CD4-positive, alpha-beta T cell treated with Interleukin-12 subunit alpha and Interleukin-12 subunit beta, for 1 hour (primary cell): ENCODE results near the gene GPR31.
"Not testable (repeated sequence)": the region's sequence is repeated elsewhere in the genome, so short reads cannot be mapped to it uniquely, and the experiment has no call there.

Experiments
- DNase-seq: peaks from one replicate; pipeline ENCODE4 v3.0.0-alpha.2; 2020

Gene GPR31, protein sequence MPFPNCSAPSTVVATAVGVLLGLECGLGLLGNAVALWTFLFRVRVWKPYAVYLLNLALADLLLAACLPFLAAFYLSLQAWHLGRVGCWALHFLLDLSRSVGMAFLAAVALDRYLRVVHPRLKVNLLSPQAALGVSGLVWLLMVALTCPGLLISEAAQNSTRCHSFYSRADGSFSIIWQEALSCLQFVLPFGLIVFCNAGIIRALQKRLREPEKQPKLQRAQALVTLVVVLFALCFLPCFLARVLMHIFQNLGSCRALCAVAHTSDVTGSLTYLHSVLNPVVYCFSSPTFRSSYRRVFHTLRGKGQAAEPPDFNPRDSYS

DNA sequence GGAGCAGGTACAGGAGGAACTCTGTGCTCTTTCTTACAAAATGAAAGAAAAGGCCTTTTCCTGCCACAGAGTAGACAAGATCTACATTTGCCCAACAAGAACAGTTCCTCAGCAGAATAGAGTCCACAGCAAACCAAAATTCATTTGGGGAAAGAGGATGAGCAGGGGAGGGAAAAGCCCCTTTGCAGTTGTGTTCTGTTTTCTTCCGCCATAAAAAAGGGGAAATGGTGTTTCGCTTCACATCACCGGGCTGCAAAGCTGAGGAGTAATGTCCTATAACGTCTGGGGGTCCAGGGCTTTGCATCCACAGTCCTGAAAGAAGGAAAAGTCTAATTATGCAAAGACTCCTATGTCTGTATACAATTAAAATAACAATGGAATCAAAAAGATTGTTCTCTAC is at the start of gene GPR31:
Gene GPR31, minus strand, starts transcription at position 118 of the 400 bp plus-strand sequence. CDS start 149 bp downstream, outside the sequence.
- no peak for DNase-seq

DNA sequence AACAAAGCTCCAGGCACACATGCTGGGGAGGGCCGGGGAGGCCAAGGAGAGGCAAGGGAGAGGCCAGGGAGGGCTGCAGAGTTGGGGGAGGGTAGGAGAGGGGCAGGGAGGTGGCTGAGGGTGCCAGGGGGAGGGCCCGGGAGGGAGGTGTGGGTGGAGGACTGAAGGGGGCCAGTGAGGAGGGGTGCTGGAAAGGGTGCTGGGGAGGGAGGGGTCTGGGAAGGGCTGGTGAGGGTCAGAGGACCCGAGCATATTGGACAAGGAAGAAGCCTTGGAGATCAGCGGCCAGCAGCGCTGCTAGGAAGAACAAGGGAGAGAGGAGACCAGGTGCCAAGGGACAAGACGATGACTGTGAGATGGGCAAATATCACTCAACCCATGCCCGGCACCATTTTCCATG is 49.7 kb upstream of the GPR31 start:
- no peak for DNase-seq

DNA sequence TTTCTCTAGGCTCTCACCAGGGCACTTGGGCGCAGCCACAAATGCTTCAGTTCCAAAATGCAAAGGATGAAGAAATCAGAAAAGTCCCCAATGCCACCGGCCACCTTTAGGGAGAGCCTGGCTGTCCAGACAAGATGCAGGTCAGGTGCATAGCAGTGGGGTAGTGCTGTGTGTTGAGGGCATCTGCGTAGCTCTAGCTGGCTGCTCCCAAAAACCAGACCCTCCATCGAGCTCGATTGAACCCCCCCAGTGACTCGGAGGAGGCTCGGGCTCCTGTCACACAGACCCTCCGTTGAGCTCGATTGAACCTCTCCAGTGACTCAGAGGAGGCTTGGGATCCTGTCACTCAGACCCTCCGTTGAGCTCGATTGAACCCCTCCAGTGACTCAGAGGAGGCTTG is 47.5 kb upstream of the GPR31 start:
- DNase-seq, result not testable (repeated sequence)

DNA sequence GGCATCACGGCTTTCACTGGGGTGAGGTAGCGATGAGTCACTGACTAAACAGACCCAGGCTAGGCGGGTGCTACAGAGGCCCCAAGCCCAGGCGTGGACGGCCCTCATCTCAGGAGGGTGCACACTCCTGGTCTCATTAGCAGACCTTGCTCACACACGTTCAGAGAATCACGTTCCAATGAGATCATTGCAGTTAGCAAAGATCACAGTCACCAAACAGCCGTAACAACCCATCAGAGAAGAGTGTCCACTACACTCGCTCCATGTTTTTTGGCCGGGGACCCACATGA is 46.2 kb upstream of the GPR31 start:
- not testable (repeated sequence) for DNase-seq

DNA sequence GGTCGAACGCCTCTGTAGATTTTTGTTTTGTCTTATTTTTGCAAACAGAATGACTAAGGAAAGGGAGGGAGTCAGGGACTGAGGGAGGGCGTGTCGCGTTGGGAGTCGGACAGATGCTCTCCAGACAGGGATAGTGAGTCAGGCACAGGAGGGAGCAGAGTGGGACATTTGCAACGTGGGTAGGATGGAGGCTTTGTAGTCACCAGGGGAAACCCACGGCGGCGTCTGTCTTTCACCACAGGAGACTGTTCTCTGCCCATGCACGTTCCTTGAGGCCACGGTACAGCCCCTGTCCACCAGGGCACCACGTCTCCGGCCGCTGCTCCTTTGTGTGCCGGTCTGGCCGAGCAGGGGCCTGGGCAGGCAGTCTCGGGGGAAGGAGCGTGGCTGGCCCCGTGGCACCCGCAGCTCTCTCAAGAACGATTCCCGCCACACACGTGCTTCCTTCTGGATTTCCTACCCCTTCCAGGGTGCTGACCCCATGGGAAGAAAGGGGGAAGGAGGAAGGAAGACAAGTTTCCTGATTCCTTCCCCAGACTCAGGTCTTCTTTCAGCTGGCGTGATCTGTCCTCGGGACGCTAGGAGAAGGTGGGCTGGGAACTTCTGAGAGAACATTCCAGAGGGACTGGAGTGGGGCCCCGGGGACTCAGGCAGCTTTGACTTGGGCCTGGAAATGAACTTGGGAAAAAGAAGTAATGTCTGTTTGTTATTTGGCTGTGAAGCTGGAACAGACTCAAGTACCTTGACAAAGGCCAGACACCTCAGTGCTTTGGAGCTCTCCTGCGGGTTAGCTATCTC is 45.7 kb upstream of the GPR31 start:
- not testable (repeated sequence) for DNase-seq

DNA sequence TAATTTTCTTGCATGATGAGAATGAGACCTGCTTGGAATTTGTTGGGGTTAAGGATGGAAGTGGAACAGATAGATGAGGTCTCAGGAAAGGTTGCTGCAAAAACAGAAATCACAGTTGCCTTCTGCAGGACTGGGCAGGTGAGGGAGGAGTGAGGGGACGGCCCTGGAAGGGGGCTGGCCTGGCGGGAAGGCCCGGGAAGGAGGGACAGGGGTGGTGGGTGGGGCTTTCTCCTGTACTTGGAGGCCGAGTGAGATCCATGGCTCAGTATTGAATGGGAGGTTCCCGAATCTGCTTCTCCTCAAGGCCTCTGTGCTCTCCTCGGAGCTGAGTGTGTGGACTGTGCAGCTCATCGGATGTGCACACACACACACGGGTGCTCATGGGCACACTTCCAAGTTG is 44.8 kb upstream of the GPR31 start:
- DNase-seq, result not testable (repeated sequence)

DNA sequence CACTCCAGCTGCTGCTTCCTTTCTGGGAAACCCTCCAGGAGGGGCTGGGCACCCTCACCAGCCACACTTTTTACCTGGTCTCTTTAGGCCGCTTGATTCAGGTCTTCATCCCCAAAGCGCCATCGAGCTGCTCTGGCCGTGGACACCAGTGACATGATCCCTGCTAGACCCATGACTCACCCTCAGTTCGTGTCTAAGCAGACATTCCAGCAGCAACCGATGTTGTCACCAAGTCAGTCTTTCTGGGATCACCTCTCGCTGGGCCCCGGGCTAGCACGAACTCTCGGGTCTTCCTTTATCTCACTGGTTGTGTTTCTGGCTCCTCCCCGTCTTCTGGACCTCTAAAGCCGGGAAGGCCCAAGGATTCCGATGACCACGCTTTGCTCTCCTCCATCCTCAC is 43.0 kb upstream of the GPR31 start:
- DNase-seq, result no peak

DNA sequence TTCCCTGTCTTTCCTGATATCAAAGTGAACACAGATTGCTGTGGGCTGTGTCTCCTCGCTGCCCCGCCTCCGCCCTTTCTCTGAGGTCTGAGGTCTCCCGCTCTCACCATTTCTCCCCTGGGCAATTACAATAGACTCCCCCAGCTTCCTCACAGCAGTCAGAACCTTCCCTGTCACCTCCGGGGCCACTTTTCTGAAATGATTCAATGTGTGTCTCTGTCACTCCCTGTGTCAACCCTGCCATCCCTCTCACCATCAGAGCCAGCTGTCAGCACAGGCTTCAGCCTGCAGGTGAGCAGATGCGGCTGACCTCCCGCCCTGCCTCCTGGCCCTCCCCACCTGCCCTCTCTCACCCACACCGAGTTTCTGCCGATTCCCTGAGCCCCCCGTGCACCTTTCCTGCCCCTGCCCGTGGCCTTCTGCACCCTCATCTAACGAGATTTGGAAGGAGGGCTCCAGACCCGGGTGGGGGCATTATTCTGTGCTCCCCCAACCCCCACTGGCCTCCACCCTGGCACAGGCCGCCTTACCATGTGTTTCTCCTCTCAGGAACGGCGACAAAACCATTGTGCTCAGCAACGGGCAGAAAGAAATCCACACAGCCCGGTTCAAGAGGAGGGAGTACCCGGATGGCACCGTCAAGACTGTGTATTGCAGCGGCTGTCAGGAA is 38.3 kb upstream of the GPR31 start:
- DNase-seq, result not testable (repeated sequence)

DNA sequence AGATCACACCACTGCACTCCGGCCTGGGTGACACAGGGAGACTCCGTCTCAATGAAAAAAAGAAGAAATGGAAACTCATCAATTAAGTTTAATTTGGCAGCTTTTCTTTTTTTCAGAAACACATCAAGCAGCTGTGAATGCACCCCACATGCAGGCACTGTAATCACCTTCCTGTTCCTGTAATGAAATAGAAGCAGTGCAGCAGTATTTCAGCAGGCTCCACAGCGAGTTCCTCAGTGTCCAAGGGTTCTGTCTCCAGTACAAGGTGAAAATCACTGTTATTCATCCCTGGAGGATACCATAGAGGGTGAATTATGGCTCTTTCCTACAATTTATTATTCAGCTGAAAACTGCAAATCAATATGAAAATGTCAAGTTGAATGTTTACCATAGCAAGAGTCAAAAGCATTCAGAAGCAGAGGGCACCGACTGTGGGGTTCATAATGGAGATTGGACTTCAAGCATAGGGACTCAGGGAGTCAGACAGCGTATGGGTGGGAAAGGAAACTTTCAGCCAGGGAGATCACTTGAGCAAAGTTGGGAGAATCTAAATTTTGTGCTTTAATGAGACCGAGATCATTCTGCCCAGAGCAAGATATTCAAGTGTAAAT is 35.8 kb upstream of the GPR31 start:
- not testable (repeated sequence) for DNase-seq

DNA sequence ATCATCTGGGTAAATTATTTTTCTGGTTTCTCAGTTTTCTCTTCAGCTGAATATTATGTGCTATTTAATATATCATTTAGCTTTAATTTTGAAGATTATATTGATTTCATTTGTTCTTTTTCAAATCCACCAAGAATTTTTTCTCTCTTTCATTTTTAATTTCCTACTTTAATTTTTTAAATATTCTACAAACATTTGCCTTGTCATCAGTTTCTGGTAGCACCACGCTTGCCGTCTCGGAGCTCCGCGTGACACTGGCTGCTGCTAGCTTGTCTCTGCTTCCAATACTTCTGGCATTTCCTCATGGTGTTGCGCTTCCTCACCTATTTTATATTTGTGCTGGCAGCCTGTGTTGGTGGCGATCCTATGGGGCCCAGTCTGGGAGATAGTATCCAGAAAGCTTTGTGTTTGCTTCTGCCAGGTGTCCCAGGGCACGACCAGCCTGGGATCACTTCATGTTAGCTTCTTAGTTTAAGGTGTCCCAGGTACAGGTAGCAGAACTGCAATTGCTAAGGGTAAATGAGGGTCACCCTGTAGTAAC is 33.3 kb upstream of the GPR31 start:
- DNase-seq, result not testable (repeated sequence)

DNA sequence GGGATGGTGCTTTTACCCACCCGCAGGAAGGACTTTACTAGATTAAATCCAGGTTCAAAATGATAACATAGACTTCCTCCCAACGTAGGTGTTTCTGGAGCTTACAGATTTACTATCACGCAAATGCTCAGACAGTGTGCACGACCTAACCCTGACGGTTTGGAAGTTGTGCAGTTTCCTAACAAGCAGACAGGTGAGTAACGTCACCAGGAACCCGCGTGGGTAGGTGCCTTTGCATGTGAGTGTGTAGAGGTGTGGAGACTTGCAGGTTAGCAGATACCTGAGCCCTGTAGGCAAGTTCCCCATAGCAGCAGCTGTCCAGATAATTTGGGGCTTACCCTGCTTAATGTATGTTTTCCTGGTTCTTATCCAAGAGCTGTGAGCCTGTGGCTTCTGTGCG is 29.5 kb upstream of the GPR31 start:
- DNase-seq, result not testable (repeated sequence)

DNA sequence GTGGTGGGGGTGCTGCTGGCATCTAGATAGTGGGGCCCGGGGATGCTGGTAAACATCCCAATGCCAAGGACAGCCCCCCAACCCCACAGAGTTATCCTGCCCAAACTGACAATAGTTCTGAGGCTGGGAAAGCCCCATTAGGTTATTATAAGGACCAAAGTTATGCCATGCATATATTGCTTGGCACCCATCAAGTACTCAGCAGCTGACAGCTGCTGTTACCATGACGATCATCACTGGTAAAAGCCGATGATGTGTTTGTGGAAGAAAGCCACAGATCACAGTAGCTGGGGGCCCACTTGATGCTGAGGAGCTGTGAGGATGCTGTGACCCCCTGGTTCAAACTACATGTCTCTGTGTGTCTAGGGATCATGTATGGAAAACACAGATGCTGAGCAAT is 27.3 kb upstream of the GPR31 start:
- not testable (repeated sequence) for DNase-seq

DNA sequence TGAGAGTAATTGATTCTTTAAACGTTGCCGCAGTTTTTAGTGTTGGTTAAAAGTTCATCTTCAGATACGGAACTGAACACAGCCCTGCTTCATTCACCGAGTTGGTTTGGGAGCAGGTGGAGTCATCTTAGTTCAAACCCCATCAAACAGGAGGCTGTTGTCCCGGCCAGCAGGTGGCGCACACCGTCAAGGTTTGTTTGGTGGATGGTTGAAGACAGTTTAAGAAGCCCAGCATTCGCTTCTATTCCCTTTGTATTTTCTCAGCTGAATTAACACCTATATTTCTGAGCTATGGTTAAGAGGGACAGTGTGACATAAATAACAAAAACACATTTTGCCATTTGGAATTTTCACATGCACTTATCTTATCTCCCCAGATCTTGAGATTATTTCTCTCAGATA is 25.1 kb upstream of the GPR31 start:
- DNase-seq, result not testable (repeated sequence)

DNA sequence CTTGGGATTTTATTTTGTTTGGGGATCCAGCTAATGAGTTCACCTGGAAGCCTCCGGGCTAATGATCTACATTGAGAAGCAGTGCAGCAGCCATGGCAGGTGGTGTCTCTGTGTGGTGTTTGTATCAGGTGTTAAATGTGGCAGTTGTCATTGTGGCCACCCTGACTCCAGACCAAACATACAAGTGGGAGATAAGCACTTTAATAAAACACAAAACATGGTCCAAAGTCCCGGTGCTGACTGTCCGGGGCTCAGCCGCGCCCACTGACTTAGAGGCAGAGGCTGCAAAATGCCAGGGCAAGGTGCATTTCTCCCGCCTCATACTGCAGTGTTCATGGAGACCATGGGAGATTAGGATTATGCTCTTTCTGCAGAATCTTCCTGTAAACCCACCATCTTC is 23.6 kb upstream of the GPR31 start:
- DNase-seq, result not testable (repeated sequence)

DNA sequence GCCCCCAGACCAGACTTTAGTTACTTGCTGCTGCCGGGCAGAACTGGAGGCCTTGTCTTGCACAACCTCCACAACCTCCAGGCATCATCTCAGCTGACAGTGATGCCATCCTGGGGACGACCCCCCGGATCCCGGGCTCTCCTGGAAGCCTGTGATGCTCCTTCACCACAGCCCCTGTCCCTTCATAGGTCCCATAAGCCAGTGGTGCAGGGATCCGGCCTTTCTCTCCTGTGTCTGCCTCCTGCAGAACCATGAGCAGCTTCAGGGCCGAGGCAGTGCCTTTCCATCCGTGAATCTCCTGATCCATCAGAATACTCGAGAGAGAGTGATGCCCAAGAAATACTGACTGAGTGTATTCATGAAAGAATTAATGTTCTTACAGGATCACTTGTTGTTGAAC is 22.3 kb upstream of the GPR31 start:
- DNase-seq, result not testable (repeated sequence)

DNA sequence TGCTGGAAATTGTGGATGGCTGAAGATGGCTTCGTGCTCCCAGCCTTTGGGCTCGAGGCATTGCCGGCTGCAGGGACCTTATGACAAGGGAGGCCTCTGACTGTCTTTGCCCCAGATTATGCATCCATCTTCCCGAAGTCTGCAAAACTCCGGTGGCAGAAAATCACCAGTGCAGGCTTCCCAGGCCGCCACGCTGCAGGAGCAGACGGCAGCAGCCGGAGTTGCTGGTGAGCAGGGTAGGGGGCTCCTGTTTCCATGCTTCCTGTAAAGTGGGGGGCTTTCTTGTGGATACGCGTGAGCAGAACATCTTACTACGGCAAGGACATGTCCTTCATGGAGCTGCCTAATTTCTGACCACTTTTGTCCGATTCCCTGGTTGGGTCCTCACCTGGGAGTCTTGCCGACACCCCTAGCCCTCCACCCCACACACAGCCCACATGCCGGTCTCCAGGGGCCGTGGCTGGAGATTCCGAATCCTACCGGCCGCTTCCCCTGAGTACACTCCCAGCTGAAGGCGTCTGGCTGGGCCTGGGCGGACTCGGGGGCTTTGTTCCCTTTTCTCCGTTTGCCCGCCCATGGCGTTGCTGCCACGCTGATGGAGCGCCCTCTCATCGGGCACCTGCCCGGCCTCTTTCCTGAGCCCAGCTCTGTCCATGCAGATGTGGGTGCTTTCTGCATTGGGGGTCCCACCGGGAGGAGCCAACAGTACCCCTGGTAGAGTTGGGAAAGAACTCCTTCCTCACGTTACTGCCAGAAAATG is 21.3 kb upstream of the GPR31 start:
- not testable (repeated sequence) for DNase-seq

DNA sequence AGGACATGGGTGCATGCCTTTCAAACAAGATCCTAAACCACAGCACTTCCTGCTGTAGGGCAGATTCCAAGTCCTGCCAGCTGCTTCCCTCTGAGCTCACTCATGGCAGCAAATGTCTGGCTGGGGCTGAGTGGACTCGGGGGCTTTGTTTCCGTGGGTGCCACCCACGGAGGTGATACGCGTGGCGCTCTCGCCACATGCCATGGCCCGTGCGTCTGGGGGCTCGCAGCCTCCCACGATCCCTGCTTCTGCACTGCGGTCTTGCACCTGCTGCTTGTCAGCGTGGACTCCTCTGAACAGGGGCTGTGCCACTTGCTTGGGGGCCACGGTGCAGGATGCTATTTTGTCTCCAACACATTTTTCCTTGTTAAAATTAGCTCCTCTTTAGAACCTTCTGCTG is 19.5 kb upstream of the GPR31 start:
- DNase-seq, result not testable (repeated sequence)

DNA sequence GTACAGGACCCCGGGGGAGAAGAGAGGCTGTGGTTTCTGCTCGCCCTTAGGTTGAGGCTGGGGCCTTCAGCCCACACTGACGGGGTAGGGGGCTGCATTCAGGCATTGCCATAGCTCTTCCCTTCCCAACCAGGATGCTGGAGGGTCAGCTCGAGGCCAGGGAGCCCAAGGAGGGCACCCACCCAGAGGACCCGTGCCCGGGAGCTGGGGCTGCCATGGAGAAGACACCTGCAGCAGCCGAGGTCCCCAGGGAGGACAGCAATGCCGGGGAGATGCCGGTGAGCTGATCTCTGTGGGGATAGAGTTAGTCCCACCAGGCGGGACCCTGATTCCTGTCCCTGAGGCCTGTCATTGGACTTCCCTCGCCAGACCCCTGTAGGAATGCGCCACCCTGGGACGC is 14.2 kb upstream of the GPR31 start:
- not testable (repeated sequence) for DNase-seq

DNA sequence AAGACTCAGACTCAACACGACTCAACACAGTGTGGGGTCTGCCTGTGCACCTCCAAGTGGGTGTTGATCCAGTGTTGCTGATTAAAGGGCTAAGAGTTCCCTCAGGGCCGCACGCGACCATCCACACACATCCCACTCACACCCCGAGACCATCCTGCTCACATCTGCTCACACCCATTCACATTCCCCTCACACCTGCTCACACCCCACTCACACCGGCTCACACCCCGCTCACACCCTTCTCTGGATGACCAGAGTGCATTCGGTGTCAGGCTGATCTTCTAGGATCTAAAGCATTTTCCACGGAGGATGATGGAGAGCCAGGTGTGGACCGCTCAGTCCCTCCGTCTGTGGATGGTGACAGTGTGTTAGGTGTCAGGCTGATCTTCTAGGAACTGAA is 13.5 kb upstream of the GPR31 start:
- not testable (repeated sequence) for DNase-seq

DNA sequence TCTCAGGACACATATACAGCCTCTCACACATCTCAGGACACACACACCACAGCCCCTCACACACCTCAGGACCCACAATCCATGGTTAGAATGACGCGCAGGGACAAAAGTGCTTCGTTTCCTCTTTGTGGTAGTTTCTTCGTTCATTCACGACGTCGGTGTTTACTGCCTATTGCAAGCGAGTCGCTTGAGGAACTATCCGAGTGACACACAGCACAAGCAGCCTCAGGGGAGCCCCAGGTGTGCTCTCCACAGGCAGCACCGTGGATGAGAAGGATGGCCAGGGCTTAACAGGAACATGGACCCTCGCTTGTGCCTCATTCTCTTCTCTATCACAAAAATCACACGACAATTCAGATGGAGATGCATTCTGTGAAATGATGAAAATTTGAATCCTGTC is 12.1 kb upstream of the GPR31 start:
- DNase-seq, result not testable (repeated sequence)

DNA sequence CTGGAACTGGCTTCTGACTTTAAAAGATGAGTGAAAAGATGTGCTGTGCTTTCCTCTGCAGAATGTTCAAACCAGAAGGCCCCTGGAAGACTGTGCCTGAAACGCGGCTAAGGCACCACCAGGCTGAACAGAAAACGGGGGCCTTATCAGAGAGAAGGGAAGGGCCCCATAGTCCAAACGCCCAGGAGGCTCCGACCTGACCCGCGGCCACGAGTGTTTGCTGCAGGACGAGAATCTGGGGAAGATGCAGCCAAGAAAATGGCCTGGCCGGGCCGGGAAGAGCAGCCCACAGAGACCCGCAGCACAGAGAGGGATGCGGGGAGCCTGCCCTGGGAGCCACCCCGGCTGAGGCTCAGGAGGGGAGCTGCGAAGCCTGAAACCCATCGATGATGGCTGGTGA is 10.5 kb upstream of the GPR31 start:
- not testable (repeated sequence) for DNase-seq

DNA sequence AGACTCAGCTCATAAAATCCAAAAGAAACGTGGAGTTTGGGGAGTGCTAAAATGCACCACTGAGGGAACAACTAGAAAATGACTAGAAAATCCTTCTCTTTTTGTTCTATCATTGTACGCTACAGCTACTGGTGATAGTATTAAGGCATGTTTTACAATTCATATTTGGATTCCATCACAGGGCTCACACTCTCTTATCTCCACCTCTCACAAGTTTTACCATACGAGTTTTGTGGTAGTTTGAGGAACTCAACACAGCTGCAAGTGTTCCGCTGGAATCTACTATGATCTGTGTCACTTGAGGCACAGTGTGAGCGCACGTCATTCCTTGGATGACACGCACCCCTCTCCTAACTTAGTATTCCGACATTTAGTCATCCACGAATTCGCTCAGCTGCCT is 9.9 kb upstream of the GPR31 start:
- not testable (repeated sequence) for DNase-seq
